NCI-H446 (cell line): ENCODE data around the gene BPIFB3.

Source experiments
- DNase-seq, 2 experiments: peaks; one replicate each; lab custom pipeline; 2025; lab: John Stamatoyannopoulos, UW

BPIFB3 gene

GRCh38 chr20:33063271-33063670 is 9.6 kb downstream of the BPIFB3 start:
- DNase-seq: no peak

DNA sequence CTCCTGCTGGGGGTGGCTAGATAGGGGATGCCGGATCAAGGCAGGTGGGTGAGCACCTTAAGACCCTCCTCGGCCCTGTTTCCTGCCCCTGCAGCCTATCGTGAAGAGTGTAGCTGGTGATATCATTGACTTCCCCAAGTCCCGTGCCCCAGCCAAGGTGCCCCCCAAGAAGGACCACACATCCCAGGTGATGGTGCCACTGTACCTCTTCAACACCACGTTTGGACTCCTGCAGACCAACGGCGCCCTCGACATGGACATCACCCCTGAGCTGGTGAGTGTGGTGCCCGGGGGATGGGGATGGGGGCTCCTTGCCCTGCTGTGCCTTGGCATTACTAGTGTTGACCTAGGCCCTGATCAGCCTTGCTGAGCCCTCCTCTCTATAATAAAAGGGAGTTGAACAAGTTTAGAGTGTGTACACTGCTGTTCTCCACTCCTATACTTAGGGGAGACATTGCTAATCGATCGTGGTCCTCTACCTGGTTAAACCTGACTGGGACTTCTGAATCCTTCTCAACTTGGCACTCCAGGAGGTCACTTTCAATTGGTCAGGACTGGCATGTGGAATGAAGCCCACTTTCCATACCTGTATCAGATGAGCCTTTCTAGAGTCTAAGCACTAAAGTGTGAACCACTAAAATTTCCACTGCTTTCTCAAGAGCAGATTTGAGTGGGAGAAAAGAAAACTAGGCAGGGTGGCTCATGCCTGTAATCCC is 11.0 kb downstream of the BPIFB3 start:
- DNase-seq: no peak

- DNase-seq: no peak
These were observed 12.1 kb downstream of the BPIFB3 start for GRCh38 chr20:33065785-33066184.

- DNase-seq: no peak
These were observed 14.1 kb downstream of the BPIFB3 start for GRCh38 chr20:33067806-33068205.

DNA sequence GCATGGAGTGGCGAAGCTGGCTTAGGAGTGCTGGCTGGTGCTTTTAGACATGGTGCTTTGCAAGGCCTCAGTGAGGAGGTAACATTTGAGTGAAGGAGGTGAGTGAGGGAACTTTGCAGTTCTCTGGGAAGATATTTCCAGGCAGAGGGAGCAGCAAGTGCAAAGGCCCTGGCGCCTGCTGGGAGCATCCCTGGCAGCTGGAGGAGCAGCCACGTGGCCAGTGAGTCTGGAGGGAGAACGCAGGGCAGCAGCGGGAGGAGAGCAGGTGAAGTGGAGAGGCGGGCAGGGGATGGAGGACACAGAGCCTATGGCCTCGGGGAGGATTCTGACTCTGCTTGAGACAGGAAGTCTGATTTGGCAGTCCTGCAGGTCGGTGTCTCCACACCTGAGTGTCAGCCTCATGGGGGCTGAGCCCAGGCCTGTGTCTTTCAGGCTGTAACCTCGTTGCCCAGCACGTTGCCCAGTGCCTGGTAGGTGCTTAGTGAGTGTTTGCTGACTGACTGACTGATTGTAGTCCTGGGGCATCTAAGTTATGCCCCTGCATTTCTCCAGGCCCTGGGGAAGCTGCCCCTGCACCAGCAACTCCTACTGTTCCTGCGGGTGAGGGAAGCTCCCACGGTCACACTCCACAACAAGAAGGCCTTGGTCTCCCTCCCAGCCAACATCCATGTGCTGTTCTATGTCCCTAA is 14.7 kb downstream of the BPIFB3 start:
- no peak for DNase-seq

DNA sequence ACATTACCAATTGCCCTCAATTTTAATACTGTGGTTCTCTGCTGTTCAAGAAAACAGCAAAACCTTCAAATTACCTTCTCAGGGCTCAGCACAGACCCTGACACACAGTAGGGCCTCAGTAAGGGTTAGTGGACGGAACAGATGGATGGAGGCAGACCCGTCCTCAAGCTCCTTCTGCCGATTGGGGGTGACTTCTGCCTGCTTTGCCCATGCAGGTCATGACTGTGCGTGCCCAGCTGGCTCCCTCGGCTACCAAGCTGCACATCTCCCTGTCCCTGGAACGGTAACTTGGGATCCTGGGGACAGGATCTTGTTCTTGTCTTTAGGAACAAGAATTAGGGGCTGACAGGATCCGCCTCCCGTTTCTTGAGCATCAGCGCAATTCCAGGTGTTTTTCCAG is 16.0 kb downstream of the BPIFB3 start:
- DNase-seq: no peak

DNA sequence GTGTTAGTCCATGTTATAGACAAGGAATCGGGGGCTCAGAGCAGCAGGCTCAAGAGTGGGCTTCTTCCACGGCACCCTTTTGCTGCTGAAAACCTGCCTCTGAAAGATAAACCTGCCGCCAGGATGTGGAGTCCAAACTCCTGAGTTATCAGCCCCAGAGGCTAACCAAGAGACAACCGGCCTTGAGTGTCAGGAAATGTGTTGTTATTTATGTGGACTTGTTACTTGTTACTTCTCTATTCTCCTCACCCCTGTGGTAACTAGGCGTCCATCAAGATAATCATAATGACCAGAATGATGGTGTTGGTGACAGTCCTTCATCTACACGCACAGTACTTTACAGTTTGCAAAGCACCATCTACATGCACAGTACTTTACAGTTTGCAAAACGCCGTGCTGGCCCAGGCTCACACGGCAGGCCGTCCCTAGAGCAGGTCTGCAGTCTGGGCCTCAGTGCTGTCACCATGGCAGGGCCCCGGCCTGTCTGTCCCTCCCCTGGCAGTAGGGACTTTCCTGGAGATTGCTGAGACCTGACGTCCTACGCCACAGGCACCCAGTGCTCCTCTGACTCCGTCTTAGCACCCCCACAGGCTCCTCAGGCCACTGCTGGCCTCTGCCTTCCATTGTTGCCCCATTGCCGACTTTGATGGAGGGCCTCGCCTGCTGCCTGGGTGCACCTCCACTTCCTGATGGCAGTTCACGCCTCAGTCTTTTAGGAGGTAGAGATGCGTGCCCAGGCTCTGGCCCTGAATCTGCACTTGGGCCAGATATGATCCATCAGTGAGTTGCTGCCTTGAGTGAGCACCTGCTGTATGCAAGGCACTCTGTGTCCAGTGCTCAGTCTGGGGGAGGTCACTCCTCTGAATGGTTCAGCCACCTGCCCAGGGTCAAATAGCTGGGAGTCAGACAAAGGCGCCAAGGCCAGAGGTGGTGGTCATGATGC is 16.7 kb downstream of the BPIFB3 start:
- DNase-seq: no peak

GRCh38 chr20:33071198-33071597 is 17.5 kb downstream of the BPIFB3 start:
- DNase-seq: no peak

- no peak for DNase-seq
These were observed 18.7 kb downstream of the BPIFB3 start for GRCh38 chr20:33072362-33072761.

- no peak for DNase-seq
These were observed 19.1 kb downstream of the BPIFB3 start for GRCh38 chr20:33072813-33073212.

DNA sequence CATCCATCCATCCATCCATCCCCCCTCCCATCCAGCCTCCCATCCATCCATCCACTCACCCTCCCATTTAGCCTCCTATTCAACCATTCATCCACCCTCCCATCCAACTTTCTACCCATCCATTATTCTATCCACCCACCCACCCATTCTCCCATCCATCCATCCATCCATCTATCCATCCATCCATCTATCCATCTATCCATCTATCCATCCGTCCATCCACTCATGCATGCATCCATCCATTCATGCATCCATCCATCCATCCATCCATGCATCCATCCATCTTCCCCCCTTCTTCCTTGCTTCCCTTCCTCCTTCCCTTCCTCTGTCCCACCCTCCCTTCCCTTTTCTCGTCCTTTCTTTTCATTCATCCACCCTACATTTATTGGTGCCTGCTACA is 21.0 kb downstream of the BPIFB3 start:
- no peak for DNase-seq

DNA sequence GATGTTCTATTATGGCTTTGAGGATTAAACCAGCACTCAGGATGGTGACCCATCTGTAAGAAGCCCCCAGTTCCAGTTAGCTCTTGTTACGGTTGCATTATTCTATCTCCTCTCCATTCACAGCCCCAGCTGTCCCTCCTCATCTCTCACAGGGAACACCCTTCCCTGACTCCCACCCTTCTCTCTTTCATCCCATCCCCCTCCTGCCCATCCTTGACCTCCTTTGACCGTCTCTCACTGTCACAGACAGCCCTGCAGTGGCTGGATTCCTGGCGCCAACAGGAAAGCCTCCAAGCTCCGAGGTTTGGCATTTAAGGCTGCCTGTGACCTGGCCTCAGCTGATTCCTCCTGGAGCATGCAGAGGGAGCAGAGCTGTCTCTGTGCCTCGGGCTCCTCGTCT is 21.6 kb downstream of the BPIFB3 start:
- no peak for DNase-seq

- no peak for DNase-seq
These were observed 23.1 kb downstream of the BPIFB3 start for GRCh38 chr20:33076662-33077372.

DNA sequence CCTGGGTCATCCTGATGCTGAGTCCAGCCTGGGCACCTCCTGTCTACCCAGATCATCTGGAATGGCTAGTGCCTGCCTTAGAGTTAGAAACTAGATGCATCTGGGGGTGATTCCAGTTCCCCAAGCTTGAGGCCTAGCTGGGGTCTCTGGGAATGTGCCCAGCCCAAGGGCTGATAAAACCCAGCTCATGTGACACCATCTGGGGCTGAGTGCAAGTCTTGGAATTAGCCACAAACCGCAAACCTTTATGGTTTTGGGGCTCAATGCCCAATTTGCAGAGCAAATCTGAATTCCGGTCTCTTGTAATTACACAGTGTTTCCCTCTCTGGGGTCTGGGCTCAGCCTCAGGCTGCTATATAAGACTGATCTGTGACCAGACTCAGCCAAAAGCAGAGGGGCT is 25.6 kb downstream of the BPIFB3 start, which contains the start of gene BPIFB4:
Gene BPIFB4, plus strand, starts transcription at position 385 of the 400 bp plus-strand sequence. CDS start 1,884 bp downstream, outside the sequence.
- no peak for DNase-seq

DNA sequence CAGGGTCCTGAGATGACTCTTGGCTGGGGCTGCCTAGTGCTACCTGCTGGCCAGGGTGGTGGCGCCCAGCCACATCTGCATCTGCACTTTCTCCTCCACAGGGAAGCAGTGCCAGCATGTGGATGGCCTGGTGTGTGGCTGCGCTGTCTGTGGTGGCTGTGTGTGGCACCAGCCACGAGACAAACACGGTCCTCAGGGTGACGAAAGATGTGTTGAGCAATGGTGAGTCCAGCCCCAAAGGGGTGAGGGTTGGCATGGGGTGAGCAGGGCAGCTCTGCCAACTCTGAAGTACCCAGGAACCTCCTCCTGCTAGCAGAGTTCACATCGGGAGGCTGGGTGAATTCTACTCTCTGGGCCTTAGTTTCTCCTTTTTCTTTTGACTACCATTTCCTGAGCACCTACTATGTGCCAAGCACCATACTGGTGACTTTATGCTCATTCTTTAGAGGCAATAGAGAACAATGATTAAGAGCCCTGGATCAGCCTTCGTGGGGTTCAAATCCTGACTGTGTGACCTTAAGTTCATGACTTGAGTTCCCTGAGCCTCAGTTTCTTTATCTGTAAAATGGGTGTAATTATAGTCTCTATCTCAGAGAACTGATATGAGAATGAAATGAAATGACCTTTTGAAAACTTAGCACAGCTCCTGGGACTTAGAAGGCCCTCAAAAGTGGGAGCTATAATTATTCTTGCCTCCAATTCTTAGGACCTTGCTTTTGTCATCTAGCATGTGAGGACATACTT is 27.9 kb downstream of the BPIFB3 start:
- no peak for DNase-seq

- no peak for DNase-seq
These were observed 28.8 kb downstream of the BPIFB3 start for GRCh38 chr20:33082546-33082945.

GRCh38 chr20:33083544-33084340 is 30.0 kb downstream of the BPIFB3 start:
- no peak for DNase-seq

DNA sequence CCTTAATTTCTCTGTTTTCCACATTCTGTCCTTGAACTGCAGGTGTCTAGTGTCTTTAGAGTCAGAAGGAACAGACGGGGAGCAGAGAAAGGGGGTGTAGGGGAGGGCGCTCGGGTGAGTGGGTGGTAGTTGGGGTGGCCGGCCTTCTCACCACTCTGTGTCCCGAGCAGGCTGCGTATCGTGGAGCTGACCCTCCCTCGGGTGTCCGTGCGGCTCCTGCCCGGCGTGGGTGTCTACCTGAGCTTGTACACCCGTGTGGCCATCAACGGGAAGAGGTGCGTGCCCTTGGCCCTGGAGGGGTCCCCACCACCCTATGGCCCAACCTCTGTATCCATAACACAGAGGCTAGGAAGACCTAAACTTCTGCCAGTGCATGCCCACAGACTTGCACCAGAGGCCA is 31.0 kb downstream of the BPIFB3 start:
- DNase-seq: no peak

- no peak for DNase-seq
These were observed 32.5 kb downstream of the BPIFB3 start for GRCh38 chr20:33086052-33086722.

DNA sequence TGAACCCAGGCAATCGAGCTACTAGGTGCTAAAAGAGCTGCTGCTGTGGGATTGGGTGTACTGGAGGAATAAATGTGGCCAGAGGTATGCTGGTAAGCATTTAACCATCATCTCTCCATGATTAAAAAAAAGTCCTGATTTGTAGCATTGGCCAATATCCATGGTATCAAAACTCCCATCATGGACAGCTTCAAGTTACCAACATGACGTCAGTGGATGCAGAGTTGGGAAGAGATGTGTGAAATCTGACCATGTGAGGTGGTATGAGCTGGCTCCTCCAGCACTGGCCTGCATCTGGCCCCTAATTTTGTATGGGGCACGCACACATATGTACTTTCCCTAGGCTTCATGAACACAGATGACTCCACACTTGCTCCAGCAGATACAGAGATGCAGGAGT is 37.4 kb downstream of the BPIFB3 start:
- no peak for DNase-seq
